Nephron progenitor cell (in vitro differentiated cells): ENCODE data around the gene ST6GALNAC3.

Experiments used
- DNase-seq: peaks from one replicate; pipeline ENCODE4 v3.0.0; 2021
- H3K27ac Mint-ChIP-seq: 2 replicates; pipeline ENCODE4 v1.8.0; 2021; ENCODE audit warnings: mild to moderate bottlenecking, moderate library complexity, mixed read lengths
- H3K27me3 Mint-ChIP-seq: 2 replicates; pipeline ENCODE4 v1.8.0; 2021; ENCODE audit warnings: mild to moderate bottlenecking, low read depth, mixed read lengths; ENCODE audit not compliant: poor library complexity
- H3K36me3 Mint-ChIP-seq: 2 replicates; pipeline ENCODE4 v1.8.0; 2021; ENCODE audit warnings: low read depth, mixed read lengths
- H3K4me1 Mint-ChIP-seq: 2 replicates; pipeline ENCODE4 v1.8.0; 2021; ENCODE audit warnings: mixed read lengths
- H3K4me3 Mint-ChIP-seq: 2 replicates; pipeline ENCODE4 v1.8.0; 2021; ENCODE audit warnings: mild to moderate bottlenecking, moderate library complexity, mixed read lengths
- H3K9me3 Mint-ChIP-seq: 2 replicates; pipeline ENCODE4 v1.8.0; 2021; ENCODE audit warnings: mild to moderate bottlenecking, moderate library complexity, mixed read lengths
- TF ChIP-seq, protein P1 (sequence below): fragments of 200-600 bp; sonication (generic); IDR thresholded peaks from 2 replicates; pipeline ENCODE4 v1.5.0; 2021; ENCODE audit warnings: antibody characterized with exemption

The ST6GALNAC3 gene

DNA sequence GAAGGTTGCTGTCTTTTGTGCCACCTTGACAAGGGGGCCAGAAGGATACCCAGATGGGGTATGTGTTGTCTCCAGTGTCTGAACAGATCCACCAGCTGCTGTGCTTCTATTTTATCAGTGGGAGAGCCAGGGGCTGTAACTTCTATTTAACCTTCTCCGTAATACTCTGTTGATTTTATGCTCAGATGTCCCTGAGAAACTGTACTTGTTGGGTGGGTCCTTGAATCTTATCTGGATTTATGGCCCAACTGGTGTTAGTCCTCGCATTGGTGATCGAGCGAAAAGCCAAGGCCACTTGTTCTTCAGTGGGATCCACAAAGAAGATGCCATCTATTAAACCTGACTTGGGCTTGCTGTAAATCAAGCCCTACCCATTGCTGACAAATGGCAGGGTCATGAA lies 56.4 kb downstream of the ST6GALNAC3 start:
- Mint-ChIP-seq H3K36me3 (peaks cover 51% of the 10 kb centered on the region), H3K9me3 (no peaks in the 10 kb centered on the region), H3K4me1 (peaks cover 16% of the 10 kb centered on the region), H3K27ac (no peak overlapping the region), H3K27me3 (no peaks in the 10 kb centered on the region), H3K4me3 (no peak overlapping the region)
- DNase-seq = no peak
- TF ChIP-seq, protein P1, sequence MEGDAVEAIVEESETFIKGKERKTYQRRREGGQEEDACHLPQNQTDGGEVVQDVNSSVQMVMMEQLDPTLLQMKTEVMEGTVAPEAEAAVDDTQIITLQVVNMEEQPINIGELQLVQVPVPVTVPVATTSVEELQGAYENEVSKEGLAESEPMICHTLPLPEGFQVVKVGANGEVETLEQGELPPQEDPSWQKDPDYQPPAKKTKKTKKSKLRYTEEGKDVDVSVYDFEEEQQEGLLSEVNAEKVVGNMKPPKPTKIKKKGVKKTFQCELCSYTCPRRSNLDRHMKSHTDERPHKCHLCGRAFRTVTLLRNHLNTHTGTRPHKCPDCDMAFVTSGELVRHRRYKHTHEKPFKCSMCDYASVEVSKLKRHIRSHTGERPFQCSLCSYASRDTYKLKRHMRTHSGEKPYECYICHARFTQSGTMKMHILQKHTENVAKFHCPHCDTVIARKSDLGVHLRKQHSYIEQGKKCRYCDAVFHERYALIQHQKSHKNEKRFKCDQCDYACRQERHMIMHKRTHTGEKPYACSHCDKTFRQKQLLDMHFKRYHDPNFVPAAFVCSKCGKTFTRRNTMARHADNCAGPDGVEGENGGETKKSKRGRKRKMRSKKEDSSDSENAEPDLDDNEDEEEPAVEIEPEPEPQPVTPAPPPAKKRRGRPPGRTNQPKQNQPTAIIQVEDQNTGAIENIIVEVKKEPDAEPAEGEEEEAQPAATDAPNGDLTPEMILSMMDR = no peak

DNA sequence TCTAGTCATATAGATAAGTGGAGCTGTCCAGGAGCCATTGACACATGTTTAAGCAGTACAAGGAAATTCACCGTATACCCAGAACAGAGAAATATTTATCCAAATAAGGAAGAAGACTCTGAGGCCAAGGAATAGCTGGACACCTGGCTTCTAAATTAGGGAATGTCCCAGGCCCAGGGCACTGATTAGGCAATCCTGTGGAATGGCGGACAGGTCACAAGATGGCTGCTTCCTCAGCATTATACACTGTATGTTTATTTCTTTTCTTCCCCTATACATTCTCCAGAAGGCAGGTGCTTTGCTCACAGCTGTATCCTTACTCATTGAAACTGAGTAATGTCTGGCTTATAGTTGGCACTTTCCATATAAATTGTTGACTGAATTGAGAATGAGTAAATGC lies 59.4 kb downstream of the ST6GALNAC3 start:
- H3K4me1 Mint-ChIP-seq = peaks cover 5% of the 10 kb centered on the region
- H3K9me3 Mint-ChIP-seq = no peaks in the 10 kb centered on the region
- TF ChIP-seq, protein P1 = no peak
- H3K27ac Mint-ChIP-seq = no peak overlapping the region
- no peaks in the 10 kb centered on the region for H3K27me3 Mint-ChIP-seq
- DNase-seq = no peak
- peaks cover 39% of the 10 kb centered on the region for H3K36me3 Mint-ChIP-seq
- no peak overlapping the region for H3K4me3 Mint-ChIP-seq

DNA sequence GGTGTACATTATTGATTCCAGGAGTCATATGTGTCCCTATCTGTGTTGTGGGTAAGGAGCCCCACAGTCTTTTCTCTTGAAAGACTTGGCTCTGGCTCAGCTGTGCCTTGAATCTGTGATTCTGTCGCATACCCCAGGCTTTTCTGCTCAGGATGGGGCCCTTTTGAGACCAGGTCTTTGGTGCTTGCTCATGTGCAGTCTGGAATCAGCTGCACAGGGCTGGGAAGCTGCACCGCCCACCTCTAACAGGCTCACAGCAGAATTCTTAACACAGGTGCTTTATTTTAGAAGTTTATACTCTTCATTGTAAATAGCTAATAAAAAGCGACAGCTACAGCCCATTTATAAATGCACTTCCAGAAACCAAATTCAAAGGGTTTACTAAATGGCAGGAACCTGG lies 61.3 kb downstream of the ST6GALNAC3 start:
- Mint-ChIP-seq H3K27ac (no peak overlapping the region), H3K9me3 (no peaks in the 10 kb centered on the region), H3K27me3 (no peaks in the 10 kb centered on the region), H3K4me3 (no peak overlapping the region), H3K4me1 (peaks cover 18% of the 10 kb centered on the region), H3K36me3 (peaks cover 29% of the 10 kb centered on the region)
- TF ChIP-seq, protein P1 = no peak
- no peak for DNase-seq

DNA sequence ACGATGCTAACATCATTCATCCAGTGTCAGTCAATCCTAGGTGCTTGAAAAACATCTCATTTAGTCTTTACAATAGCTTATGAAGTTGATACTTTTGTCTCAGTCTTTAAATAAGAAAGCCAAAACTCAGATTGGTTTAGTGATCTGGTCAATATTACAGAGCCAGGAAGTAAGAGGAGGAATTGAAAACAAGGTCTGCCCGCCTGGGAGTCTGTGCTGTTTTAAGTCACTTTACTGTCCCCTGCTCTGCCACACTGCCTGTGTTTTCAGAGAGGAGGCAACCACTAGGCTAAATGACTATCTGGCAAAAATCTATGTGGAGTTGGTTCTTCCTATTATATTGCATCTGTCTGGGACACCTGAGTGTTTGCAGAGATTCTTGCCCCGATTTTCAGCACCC lies 62.3 kb downstream of the ST6GALNAC3 start:
- H3K9me3 Mint-ChIP-seq = no peaks in the 10 kb centered on the region
- no peak overlapping the region for H3K4me3 Mint-ChIP-seq
- peaks cover 23% of the 10 kb centered on the region for H3K4me1 Mint-ChIP-seq
- no peak overlapping the region for H3K27ac Mint-ChIP-seq
- no peak for DNase-seq
- H3K27me3 Mint-ChIP-seq = no peaks in the 10 kb centered on the region
- H3K36me3 Mint-ChIP-seq = peaks cover 18% of the 10 kb centered on the region
- TF ChIP-seq, protein P1 = no peak

DNA sequence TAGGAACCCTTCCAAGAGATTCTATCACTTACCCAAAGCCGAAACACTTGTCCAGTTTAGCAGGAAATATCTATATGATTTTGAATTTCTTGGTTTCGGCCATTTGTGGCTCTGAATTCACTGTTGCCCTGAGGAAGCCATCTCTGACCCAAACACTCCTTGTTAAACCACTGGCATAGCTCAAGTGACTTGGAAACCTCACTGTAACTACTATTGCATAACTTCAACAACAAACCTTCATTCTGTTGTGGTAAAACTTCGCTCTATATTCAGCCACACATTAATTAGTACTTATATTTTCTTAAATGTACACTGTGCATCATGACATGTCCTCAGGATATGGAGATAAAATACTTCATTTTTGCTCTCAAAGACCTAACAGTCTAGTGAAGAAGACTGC lies 63.2 kb downstream of the ST6GALNAC3 start:
- no peak for DNase-seq
- TF ChIP-seq, protein P1 = no peak
- H3K4me1 Mint-ChIP-seq = peaks cover 32% of the 10 kb centered on the region
- no peaks in the 10 kb centered on the region for H3K9me3 Mint-ChIP-seq
- H3K4me3 Mint-ChIP-seq = no peak overlapping the region
- H3K27me3 Mint-ChIP-seq = no peaks in the 10 kb centered on the region
- no peak overlapping the region for H3K27ac Mint-ChIP-seq
- peaks cover 10% of the 10 kb centered on the region for H3K36me3 Mint-ChIP-seq

DNA sequence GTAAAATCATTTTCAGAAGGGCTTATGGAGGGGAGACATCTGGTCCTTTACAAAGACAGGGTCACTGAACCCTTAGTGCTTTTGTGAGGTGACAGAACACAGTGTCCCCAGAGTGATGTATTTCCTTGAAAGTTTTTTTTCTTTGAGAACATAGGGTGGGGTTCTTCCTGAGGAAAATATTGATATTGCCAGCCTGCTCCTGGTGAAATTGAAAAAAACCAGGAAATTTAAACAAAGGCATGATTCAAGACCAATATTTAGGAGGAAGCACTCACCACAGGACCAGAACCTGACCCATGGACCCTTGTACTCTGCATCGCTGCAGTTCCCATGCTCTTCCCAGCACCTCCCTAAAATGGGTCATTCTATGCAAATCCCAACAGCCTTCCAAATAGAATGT lies 63.7 kb downstream of the ST6GALNAC3 start:
- no peaks in the 10 kb centered on the region for H3K9me3 Mint-ChIP-seq

More for the DNA sequence above, 63.7 kb downstream of the ST6GALNAC3 start:
- peaks cover 36% of the 10 kb centered on the region for H3K4me1 Mint-ChIP-seq
- TF ChIP-seq, protein P1 = no peak
- no peak for DNase-seq
- peaks cover 5% of the 10 kb centered on the region for H3K36me3 Mint-ChIP-seq
- no peak overlapping the region for H3K27ac Mint-ChIP-seq
- no peaks in the 10 kb centered on the region for H3K27me3 Mint-ChIP-seq
- no peak overlapping the region for H3K4me3 Mint-ChIP-seq
